CD4-positive, alpha-beta T cell (primary cell): Measurements from ENCODE around the gene DYNC1H1. TPM values are rescaled to one million over a fixed set of nuclear protein-coding genes. Genes with fewer than 3 reads are reported as not detected.

Experiments used
- ATAC-seq: fragments of 200-7000 bp; cut with Tn5 transposase; one replicate; pipeline ENCODE4 v1.10.0; 2022; ENCODE audit warnings: mild to moderate bottlenecking; ENCODE audit not compliant: poor library complexity
- CTCF ChIA-PET: fragments of 350-600 bp; sonication (Branson Sonifier 250); formaldehyde crosslinking; loops from one replicate; lab custom pipeline; 2021; ENCODE audit warnings: antibody characterized with exemption, inconsistent platforms; lab: Charles Lee
- POLR2A ChIA-PET: fragments of 350-600 bp; sonication (Branson Sonifier 250); formaldehyde crosslinking; loops from one replicate; lab custom pipeline; 2021; ENCODE audit warnings: antibody characterized with exemption, inconsistent platforms; lab: Charles Lee
- DNase-seq, 14 experiments: peaks; one replicate each; pipeline ENCODE4 v3.0.0-alpha.2; 2013 to 2020; ENCODE audit warnings: mixed read lengths in 2 of 14
- H3K27ac ChIP-seq, 2 donors: one replicate each; pipeline versions ENCODE4 v1.5.1 to v1.7.0; 2013; ENCODE audit warnings: low read length in 2 of 2, low read depth in 1 of 2, mild to moderate bottlenecking in 1 of 2
- H3K27me3 ChIP-seq, 2 experiments: 1 replicate in 1 of 2; 2 replicates in 1 of 2; pipeline versions ENCODE4 v1.6.1 to v1.7.0; 2013; ENCODE audit warnings: low read length in 2 of 2, control low read depth in 1 of 2, mild to moderate bottlenecking in 1 of 2, moderate library complexity in 1 of 2; ENCODE audit not compliant: insufficient read depth in 2 of 2, control insufficient read depth in 1 of 2
- H3K36me3 ChIP-seq: one replicate; pipeline ENCODE4 v1.6.1; 2013; ENCODE audit warnings: low read length, control low read depth; ENCODE audit not compliant: insufficient read depth
- H3K4me1 ChIP-seq: one replicate; pipeline ENCODE4 v1.6.1; 2013; ENCODE audit warnings: low read length, control low read depth; ENCODE audit not compliant: insufficient read depth
- H3K4me3 ChIP-seq: one replicate; pipeline ENCODE4 v1.5.1; 2013; ENCODE audit warnings: mild to moderate bottlenecking, low read length, moderate library complexity
- H3K9me3 ChIP-seq, 2 experiments: 1 replicate in 1 of 2; 2 replicates in 1 of 2; pipeline versions ENCODE4 v1.6.1 to v1.7.0; 2013; ENCODE audit warnings: low read length in 2 of 2, mild to moderate bottlenecking in 2 of 2, control low read depth in 1 of 2, moderate library complexity in 1 of 2; ENCODE audit not compliant: control insufficient read depth in 1 of 2, insufficient read depth in 1 of 2
- H3K27ac Mint-ChIP-seq: one replicate; pipeline ENCODE4 v1.8.0; 2020; ENCODE audit warnings: mixed read lengths
- H3K27me3 Mint-ChIP-seq: one replicate; pipeline ENCODE4 v1.8.0; 2021; ENCODE audit warnings: mixed read lengths
- H3K36me3 Mint-ChIP-seq: one replicate; pipeline ENCODE4 v1.8.0; 2021; ENCODE audit warnings: low read depth, mixed read lengths
- H3K4me1 Mint-ChIP-seq: one replicate; pipeline ENCODE4 v1.8.0; 2021; ENCODE audit warnings: low read depth, mixed read lengths
- H3K4me3 Mint-ChIP-seq: one replicate; pipeline ENCODE4 v1.8.0; 2020; ENCODE audit warnings: mild to moderate bottlenecking, mixed read lengths
- H3K9me3 Mint-ChIP-seq: one replicate; pipeline ENCODE4 v1.8.0; 2020; ENCODE audit warnings: mixed read lengths
- intact Hi-C, 2 experiments: fragments of 100-400 bp; cut with DNase I in 1 of 2; cut with micrococcal nuclease in 1 of 2; formaldehyde crosslinking; loops; one replicate each; pipeline versions ENCODE4 v1.15.1 to v1.9.0; 2023 to 2025; cut with DNase I, micrococcal nuclease
- total RNA-seq, 174 experiments: library from RNA in 2 of 174; stranded (reverse) in 2 of 174; gene quantifications; one replicate each; pipeline ENCODE4 v1.2.3 and lab custom pipeline; 2021 to 2026
- TF ChIP-seq, protein P1 (sequence below): fragments of 200-600 bp; IDR thresholded peaks from one replicate; pipeline ENCODE4 v1.8.0; 2022; ENCODE audit warnings: antibody characterized with exemption, mild to moderate bottlenecking

Gene DYNC1H1
- total RNA-seq, 2 experiments from 2014 or later = 286 to 293 TPM

DNA sequence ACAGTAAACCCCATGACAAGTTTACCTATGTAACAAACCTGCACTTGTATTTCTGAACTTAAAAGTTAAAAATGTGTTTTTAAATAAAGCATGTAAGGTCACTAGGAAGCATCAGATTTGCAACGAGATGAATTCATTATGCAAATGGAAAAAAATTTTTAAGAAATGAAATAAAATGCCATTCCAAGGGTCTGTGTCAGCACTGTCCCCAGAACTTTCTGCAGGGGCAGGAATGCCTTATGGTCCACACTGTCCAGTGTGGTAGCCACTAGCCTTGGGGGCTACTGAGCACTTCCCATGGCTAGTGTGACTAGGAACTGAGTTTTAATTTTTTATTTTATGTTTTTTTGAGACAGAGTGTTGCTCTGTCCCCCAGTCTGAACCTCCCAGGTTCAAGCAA, 73.3 kb downstream of the DYNC1H1 start:
- ATAC-seq (no peak), DNase-seq (no peak)
- Mint-ChIP-seq H3K4me1 (no peaks in the 10 kb centered on the region), H3K9me3 (no peaks in the 10 kb centered on the region), H3K4me3 (no peak overlapping the region), H3K27ac (no peak overlapping the region), H3K27me3 (no peaks in the 10 kb centered on the region), H3K36me3 (peaks cover 96% of the 10 kb centered on the region)
- intact Hi-C loops = loop anchor here in 1 of 2 experiments (10.0 kb wide), 1 partner anchor 47 kb away; the partner anchor contains the start of gene HSP90AA1
- no peak overlapping the region for H3K27ac ChIP-seq
- H3K27me3 ChIP-seq = no peaks in the 10 kb centered on the region
- TF ChIP-seq, protein P1, sequence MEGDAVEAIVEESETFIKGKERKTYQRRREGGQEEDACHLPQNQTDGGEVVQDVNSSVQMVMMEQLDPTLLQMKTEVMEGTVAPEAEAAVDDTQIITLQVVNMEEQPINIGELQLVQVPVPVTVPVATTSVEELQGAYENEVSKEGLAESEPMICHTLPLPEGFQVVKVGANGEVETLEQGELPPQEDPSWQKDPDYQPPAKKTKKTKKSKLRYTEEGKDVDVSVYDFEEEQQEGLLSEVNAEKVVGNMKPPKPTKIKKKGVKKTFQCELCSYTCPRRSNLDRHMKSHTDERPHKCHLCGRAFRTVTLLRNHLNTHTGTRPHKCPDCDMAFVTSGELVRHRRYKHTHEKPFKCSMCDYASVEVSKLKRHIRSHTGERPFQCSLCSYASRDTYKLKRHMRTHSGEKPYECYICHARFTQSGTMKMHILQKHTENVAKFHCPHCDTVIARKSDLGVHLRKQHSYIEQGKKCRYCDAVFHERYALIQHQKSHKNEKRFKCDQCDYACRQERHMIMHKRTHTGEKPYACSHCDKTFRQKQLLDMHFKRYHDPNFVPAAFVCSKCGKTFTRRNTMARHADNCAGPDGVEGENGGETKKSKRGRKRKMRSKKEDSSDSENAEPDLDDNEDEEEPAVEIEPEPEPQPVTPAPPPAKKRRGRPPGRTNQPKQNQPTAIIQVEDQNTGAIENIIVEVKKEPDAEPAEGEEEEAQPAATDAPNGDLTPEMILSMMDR = no peak
- POLR2A ChIA-PET = no interaction called here
- H3K4me1 ChIP-seq = no peaks in the 10 kb centered on the region
- CTCF ChIA-PET = interaction anchor here (0.6 kb wide), 1 partner anchor 11 kb away, joined by 3 read pairs; no protein-coding TSS in a partner anchor
- H3K4me3 ChIP-seq = no peak overlapping the region
- no peaks in the 10 kb centered on the region for H3K9me3 ChIP-seq
- H3K36me3 ChIP-seq = peaks cover 97% of the 10 kb centered on the region

GRCh38 chr14:102039157-102039556, 74.8 kb downstream of the DYNC1H1 start:
- H3K4me1 Mint-ChIP-seq = no peaks in the 10 kb centered on the region
- CTCF ChIA-PET = no interaction called here
- peaks cover 95% of the 10 kb centered on the region for H3K36me3 ChIP-seq
- H3K4me3 Mint-ChIP-seq = no peak overlapping the region
- no peak overlapping the region for H3K27ac ChIP-seq
- no peaks in the 10 kb centered on the region for H3K4me1 ChIP-seq
- H3K27ac Mint-ChIP-seq = no peak overlapping the region
- no peaks in the 10 kb centered on the region for H3K27me3 Mint-ChIP-seq
- POLR2A ChIA-PET = no interaction called here
- ATAC-seq (no peak), DNase-seq (no peak)
- no peaks in the 10 kb centered on the region for H3K9me3 Mint-ChIP-seq
- H3K9me3 ChIP-seq = no peaks in the 10 kb centered on the region
- peaks cover 92% of the 10 kb centered on the region for H3K36me3 Mint-ChIP-seq
- no peak overlapping the region for H3K4me3 ChIP-seq
- intact Hi-C loops = loop anchor here in 1 of 2 experiments (10.0 kb wide), 1 partner anchor 46 kb away; the partner anchor contains the start of gene HSP90AA1
- H3K27me3 ChIP-seq = no peaks in the 10 kb centered on the region
- TF ChIP-seq, protein P1 = no peak

DNA sequence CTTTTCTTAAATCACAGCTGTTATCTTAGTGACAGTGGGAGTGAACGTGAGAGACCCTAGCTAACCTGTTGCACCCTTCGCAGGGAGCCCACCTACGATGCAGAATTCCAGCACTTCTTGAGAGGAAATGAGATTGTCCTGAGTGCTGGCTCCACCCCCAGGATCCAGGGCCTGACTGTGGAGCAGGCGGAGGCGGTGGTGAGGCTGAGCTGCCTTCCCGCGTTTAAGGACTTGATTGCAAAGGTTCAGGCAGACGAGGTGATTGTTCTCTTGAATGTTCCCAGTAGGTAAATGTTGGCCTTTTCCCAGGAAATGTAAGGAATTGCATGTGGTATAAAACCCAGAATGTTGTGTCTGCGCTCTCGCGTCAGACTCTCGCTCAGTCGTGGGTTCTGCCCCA, 75.8 kb downstream of the DYNC1H1 start:
- no peaks in the 10 kb centered on the region for H3K4me1 Mint-ChIP-seq
- ChIA-PET CTCF (no interaction called here), POLR2A (interaction anchor here (0.5 to 0.6 kb wide), 2 partner anchors 23 to 84 kb away, joined by 3 read pairs; no protein-coding TSS in a partner anchor)
- H3K36me3 Mint-ChIP-seq = peaks cover 94% of the 10 kb centered on the region
- ATAC-seq (no peak), DNase-seq (no peak)
- no peak overlapping the region for H3K4me3 Mint-ChIP-seq
- Histone ChIP-seq H3K4me1 (no peaks in the 10 kb centered on the region), H3K27ac (no peak overlapping the region), H3K27me3 (no peaks in the 10 kb centered on the region), H3K36me3 (peaks cover 94% of the 10 kb centered on the region), H3K4me3 (no peak overlapping the region), H3K9me3 (no peaks in the 10 kb centered on the region)
- no peak overlapping the region for H3K27ac Mint-ChIP-seq
- no peaks in the 10 kb centered on the region for H3K27me3 Mint-ChIP-seq
- H3K9me3 Mint-ChIP-seq = no peaks in the 10 kb centered on the region
- TF ChIP-seq, protein P1 = no peak
- intact Hi-C loops = no loop called here
